ENCODE results near the gene PPP6R2.

- TF ChIP-seq ZFX (IDR thresholded peaks at IDR 0.05) (no peak), CTCF (IDR thresholded peaks at IDR 0.05 in 2 of 3, conservative IDR thresholded peaks at IDR 0.05 in 1 of 3; ENCODE audit: borderline replicate concordance in 1 of 3, insufficient read depth in 1 of 3, low read depth in 2 of 3, low read length in 2 of 3) (no peak), EZH2 (IDR thresholded peaks at IDR 0.05) (no peak)
Measured at GRCh38 chr22:50482107-50483074, 139.3 kb downstream of the PPP6R2 start.
